ENCODE measurements around the gene MTERF4.

Gene MTERF4

DNA sequence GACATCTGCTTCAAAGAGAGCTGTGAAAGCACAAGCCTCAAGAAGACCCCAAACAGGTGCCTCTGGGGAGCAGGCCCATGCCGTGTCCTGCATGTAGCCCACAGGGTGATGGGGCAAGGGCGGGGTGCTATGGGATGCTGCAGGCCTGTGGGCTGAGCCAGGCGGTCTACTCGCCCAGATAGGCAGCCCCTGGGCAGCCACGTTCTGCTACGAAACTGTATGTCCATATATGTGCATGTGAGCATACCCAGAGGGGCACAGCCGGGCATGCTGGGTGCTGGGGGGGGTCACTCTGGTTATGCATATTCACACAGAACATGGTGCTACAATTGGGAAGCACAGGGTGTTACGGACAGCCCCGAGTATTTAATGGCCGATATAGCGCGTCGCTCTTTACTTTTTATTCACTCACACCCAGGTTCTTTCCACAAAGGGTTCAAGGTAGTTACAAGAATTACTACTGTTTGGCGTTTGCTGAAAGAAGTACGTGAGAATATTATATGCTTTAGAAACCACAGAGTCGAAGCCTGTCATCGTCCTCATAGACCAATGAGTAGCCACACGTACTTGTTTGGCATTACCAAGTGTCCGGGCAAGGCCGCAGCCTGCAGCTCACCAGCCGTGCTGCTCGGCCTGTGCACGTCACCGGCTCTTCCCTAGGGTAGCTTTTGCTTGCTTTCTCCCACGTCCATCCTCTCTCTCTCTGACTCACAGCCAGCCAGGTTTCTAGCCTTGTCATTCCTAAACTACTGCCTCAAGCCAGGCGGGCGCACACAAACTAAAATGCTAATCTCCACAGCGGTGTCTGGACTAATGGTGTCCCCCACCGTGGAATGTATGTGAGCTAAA, 14.4 kb downstream of the MTERF4 start:
- no peak overlapping the region for H3K4me3 ChIP-seq (ENCODE audit: low read length)
- TF ChIP-seq, protein P1, sequence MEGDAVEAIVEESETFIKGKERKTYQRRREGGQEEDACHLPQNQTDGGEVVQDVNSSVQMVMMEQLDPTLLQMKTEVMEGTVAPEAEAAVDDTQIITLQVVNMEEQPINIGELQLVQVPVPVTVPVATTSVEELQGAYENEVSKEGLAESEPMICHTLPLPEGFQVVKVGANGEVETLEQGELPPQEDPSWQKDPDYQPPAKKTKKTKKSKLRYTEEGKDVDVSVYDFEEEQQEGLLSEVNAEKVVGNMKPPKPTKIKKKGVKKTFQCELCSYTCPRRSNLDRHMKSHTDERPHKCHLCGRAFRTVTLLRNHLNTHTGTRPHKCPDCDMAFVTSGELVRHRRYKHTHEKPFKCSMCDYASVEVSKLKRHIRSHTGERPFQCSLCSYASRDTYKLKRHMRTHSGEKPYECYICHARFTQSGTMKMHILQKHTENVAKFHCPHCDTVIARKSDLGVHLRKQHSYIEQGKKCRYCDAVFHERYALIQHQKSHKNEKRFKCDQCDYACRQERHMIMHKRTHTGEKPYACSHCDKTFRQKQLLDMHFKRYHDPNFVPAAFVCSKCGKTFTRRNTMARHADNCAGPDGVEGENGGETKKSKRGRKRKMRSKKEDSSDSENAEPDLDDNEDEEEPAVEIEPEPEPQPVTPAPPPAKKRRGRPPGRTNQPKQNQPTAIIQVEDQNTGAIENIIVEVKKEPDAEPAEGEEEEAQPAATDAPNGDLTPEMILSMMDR (conservative IDR thresholded peaks at IDR 0.05; ENCODE audit: low read depth, low read length), result no peak
- no peak for DNase-seq (ENCODE audit: low read depth)

DNA sequence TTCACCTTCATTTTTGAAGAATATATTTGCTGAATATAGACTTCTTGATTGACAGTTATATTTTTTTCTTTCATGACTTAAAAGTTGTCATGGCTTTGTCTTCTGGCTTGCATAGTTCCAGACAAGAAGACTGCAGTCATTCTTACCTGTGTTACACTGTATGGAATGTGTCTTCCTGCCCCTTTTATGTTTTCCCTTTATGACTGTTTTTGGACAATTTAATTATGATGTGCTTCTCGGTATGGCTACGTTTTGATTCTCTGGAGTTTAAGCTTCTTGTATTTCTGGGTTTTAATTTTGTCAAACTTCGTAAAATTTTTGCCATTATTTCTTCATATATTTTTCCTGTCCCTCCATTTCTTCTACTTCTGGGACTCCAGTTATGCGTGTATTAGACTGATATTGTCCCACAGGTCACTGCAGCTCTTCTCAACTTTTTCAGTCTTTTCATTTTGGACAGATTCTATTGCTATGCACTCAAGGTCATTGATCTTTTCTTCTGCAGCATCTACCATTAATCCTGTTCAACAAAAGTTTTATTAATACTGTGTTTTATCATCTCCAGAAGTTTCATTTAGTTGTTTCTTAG, 17.1 kb downstream of the MTERF4 start:
- TF ChIP-seq, protein P1 (conservative IDR thresholded peaks at IDR 0.05; ENCODE audit: low read depth, low read length), result no peak
- no peak for DNase-seq (ENCODE audit: low read depth)

DNA sequence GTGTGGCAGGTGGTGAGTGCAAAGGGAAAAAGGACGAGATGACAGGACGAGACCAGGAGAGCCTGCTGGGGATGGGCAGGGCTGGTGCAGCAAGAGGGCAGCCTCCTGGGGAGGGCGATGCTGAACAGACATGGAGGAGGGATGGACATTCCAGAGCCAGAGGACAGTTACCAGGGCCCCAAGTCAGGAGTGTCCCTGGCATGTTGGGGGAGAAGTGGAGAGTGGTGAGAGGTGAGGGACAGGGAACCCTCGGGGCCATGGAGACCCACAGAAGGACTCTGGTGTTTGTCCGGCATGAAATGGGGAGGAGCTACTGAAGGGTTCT, 19.0 kb downstream of the MTERF4 start:
- no peak overlapping the region for H3K4me3 ChIP-seq (ENCODE audit: low read length)
- no peak for DNase-seq (ENCODE audit: low read depth)
- TF ChIP-seq, protein P1 (conservative IDR thresholded peaks at IDR 0.05; ENCODE audit: low read depth, low read length), result no peak

More for the DNA sequence above, 17.1 kb downstream of the MTERF4 start:
- no peak overlapping the region for H3K4me3 ChIP-seq (ENCODE audit: low read length)

DNA sequence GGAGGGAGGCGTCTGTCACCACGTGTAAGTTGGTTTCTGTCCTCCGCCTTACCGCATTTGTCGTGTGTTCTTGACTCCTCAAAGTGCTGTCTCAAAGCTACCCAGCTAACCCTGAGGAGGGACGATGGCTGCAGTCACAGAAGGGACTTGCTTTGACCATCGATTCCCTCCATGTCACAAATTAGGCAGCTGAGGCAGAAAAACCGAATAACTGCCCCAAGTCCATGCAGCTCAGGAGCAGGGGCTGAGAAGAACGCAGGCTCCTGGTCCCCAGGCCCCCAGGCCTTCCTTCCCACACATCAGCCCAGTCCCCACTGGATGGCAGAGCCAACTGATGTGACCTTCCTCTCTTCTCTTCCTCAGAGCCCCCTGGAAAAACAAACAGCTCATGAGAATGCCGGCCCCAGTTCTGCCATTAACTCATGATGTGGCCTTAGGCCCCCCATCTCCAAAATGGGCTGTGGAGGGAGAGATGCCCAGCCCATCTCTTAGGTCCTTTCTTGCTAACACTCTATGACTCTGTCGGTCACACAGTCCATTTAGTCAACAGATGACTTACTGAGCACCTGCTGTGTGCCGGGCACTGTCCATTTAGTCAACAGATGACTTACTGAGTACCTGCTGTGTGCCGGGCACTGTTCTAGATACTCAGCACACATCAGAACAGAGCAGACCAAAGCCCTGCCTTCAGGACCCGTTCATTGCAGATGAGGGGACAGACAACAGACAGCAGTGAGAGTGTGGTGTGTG, 19.6 kb downstream of the MTERF4 start:
- no peak overlapping the region for H3K4me3 ChIP-seq (ENCODE audit: low read length)
- DNase-seq (ENCODE audit: low read depth), result no peak
- TF ChIP-seq, protein P1 (conservative IDR thresholded peaks at IDR 0.05; ENCODE audit: low read depth, low read length), result no peak

DNA sequence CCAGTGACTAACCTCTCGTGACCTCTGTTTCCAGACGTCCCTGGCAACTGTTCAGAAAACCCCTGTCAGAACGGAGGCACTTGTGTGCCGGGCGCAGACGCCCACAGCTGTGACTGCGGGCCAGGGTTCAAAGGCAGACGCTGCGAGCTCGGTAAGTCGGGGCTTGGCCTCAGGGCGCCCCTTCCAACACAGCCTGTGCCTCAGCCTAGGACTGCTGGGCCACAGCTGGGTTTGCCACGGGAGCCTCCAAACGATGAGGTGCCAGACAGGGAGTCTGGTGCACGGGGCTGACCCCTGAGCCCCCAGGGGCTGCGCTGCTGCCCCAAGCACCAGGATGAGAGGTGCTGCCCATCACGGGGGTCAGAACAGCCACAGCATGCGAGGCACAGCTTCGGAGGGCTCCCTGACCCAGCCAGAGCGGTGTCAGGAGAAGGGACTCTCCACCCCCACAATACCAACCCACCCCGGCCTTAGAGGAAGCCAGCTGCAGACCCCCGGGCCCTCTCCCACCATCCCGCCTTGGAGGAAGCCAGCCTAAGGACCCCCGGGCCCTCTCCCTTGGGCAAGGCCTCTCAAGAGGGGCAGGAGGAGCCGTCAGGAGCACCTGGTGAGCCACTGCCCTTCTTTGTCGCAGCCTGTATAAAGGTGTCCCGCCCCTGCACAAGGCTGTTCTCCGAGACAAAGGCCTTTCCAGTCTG, 20.3 kb downstream of the MTERF4 start:
- TF ChIP-seq, protein P1 (conservative IDR thresholded peaks at IDR 0.05; ENCODE audit: low read depth, low read length), result no peak
- no peak overlapping the region for H3K4me3 ChIP-seq (ENCODE audit: low read length)
- no peak for DNase-seq (ENCODE audit: low read depth)

DNA sequence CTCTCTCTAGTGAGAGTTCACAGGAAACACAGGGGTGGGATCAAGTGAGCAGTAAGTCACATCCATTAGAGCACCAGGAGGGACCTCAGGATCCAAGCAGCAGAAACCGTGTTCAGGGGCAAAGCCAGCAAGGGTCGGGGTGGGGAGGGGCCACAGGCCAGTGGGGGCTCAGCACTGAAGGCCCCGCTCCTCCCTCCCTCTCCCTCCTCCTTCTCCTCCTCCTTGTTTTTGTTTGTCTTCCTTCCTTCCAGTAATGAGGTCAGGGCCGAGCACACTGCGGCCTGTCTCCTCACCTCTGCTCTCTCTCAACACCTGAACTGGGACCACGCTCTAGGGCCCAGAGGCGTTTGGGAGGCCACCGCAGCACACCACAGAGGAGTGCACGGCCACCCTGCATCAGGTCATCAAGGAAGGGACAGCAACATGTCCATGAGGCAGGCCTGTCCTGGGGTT, 20.9 kb downstream of the MTERF4 start:
- H3K4me3 ChIP-seq (ENCODE audit: low read length), result no peak overlapping the region
- TF ChIP-seq, protein P1 (conservative IDR thresholded peaks at IDR 0.05; ENCODE audit: low read depth, low read length), result no peak
- no peak for DNase-seq (ENCODE audit: low read depth)

Data from retinal pigment epithelial cell (primary cell).